NCI-H460 (cell line): ENCODE measurements around the gene LRP8. TPM values are rescaled to one million over a fixed set of nuclear protein-coding genes. Genes with fewer than 3 reads are reported as not detected.

ENCODE experiments used
- DNase-seq: peaks from one replicate; pipeline ENCODE4 v3.0.0-alpha.2; 2016; ENCODE audit warnings: low read depth; ENCODE audit errors: extremely low read depth
- total RNA-seq: library from RNA; depleted of rRNA; stranded (reverse); fragments of >200 nt; shearing (Covaris generic); gene quantifications from 2 replicates; pipeline ENCODE4 v1.2.3, GENCODE V29; 2014

The LRP8 gene
- total RNA-seq, 1 experiment from 2014 or later, result 73.1 TPM

DNA sequence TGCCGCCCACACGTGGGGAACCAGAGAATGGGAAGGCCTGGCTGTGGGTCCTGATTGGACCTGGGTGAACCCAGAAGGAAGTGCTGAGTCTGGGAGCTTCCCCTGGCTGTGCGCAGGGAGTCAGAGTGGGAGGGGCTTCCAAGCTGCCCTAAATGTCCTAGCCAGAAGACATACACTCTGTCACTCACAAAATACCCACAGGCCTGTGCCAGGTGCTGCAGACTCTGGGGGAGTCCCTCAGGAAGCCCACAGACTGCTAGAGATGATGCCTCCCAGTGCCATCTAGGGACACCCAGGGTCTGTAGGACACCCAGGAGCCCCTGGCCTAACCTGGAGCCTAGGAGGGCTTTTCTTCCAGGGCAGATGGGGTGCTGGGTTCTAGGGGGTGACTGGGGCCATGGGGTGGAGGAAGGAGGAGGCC lies 33.7 kb upstream of the LRP8 start:
- no peak for DNase-seq

GRCh38 chr1:53359934-53360276 lies 32.0 kb upstream of the LRP8 start:
- DNase-seq, result no peak

DNA sequence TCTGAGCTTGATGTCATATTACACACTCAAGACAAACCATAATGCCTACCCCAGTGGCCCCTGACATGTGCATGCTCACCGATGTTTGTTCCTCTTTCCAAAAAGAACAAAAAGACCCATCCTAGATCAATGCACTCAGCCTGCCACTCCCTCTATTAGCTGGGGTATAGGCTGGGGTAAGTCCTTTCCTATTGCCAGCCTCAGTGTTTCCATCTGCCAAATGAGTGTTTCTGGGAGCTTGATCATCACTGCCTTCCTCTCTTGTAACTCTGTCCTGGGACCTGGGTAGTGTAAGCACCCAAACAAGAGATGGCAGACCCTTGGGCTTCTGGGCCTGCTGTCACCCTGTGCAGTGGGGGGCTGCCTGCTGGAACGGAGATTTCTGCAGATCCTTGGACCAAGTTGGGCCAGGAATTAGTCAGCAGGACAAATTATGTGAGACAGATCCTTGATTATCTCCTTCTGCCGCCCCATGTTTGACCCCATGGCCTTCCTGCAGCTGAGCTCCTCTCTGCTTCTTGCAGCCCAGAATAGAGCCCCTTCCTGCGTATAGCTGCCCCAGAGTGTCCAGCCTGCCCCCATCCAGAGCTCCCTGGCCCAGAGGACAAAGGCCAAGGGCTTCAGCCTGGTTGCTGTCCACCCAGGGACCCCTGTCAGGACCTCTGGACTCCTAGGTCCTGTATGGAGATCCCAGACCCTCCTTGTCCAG lies 31.5 kb upstream of the LRP8 start:
- DNase-seq, result no peak

DNA sequence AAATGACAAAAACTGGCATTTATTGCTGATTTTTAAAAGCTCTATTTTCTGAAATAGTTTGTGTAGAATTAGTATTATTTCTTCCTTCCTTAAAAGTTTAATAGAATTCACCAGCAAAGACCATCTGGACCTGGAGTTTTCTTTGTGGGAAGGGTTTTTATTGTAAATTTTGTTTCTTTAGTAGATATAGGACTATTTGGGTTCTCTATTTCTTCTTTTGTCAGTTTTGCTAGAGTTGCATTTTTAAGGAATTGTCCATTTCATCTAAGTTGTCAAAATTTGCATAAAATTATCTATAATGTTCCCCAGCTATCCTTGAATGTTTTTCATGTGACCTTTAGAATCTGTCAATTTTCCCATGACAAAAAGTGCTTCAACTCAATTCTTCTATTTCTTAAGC lies 28.8 kb upstream of the LRP8 start:
- DNase-seq, result no peak

DNA sequence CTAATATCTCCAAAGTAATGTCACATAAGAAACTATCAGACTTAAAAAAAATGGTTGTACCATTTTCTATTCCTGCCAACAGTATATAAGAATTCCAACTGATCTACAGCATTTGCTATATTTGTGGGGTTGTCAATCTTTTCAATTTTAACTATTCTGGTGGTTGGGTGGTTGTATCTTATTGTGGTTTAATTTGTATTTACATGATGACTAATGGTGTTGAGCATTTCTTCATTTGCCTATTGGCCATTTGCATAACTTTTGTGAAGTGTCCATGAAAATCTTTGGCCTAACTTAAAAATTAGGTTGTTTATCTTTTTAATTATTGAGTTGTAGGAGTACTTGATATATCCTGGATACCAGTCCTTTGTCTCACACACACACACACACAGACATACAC lies 26.2 kb upstream of the LRP8 start:
- no peak for DNase-seq

DNA sequence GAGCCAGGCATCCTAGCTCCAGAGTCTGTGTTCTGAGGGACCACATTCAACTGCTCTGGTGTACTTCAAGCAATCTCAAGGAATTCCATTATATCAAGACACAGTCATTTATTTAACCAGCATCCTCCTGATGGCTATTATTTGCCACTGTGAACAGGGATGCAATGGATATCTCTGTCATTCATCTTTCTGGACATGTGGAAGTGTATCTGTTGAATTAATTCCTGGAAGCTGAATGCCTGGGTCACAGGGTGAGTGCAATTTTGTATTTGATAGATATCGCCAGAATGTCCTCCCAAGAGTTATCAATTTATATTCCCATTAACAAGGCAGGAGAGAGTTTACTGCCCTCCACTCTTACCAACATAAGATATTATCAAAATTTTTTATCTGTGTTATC lies 24.7 kb upstream of the LRP8 start:
- DNase-seq, result no peak

DNA sequence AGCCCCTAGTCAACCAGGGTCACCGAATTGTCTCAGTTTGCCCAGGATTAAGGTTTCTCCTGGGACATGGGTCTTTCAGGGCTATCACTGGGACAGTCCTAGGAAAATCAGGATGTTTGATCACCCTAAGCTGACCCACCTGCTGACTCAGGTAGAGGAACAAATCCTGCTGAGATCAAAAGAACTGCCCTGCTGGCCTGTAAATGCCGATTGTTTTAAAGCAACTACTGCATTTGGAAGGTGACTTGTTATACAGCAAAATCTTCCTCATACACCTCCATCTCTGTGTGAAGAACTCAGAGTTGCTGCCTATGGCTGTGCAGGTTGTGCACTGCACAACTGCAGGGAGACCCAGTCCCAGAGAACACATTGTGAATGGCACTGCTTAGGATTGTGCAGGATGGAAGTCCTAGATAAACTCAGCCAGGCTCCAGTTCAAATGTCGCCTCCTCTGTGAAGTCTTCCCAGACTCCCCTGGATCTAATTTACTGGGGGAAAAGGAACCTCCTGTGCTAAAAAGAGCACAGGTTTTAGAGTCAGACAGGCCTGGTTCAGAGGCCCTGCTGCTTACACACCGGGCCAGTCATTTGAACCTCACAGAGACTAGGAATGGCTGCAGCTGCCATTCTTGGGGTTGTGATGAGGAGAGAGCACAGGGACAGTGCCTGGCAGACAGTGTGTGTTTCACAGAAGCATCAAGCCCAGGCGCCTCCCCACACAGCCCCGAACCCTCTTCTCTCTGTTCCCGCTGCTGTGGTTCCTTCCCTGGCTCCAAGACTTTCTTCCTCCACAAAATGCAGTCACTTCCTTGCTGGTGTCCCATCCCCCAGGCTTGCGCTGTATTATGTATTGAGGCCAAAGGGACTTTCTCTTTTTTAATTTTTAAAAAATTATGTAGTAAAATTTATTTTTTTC lies 23.2 kb upstream of the LRP8 start:
- no peak for DNase-seq

DNA sequence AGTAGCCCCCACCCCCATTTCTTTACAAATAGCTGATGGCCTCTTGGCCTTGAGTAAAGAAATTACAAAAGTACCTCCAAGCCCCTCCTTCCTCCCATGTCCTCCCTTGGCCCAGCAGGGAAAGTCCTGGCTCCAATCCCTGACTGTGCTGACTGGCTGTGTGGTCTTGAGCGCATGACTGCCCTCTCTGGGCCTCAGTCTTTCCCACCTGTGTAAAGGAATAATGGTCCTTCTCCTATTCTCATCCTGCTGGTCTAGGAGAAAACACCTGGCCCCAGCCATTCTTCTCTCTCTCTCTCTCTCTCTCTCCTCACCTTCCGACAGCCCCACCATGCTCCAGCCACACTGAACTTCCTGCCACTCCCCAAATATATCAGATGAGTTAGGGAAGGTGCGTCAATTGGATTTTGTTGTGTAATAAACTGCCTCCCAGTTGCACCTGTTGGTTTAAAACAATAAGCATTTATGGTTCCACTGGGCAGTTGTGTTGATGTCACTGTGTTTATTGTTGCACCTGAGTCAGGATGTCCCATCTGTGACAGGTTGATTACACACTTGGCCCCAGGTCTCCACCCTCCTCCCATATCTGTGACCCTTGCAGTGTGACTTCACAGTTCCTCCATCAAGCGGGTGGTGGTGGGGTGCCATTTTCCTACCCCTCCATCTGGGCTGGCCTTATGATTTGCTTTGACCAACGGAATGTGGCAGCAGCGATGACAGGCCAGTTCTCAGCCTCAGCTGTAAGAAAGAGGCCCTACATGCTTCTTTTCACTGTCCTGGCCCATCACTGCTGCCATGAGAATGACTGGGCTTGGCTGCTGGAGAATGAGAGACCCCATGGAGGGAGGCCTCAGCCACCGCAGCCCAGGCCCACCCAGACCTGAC lies 22.3 kb upstream of the LRP8 start:
- DNase-seq, result no peak

GRCh38 chr1:53349369-53349835 lies 21.5 kb upstream of the LRP8 start:
- no peak for DNase-seq

DNA sequence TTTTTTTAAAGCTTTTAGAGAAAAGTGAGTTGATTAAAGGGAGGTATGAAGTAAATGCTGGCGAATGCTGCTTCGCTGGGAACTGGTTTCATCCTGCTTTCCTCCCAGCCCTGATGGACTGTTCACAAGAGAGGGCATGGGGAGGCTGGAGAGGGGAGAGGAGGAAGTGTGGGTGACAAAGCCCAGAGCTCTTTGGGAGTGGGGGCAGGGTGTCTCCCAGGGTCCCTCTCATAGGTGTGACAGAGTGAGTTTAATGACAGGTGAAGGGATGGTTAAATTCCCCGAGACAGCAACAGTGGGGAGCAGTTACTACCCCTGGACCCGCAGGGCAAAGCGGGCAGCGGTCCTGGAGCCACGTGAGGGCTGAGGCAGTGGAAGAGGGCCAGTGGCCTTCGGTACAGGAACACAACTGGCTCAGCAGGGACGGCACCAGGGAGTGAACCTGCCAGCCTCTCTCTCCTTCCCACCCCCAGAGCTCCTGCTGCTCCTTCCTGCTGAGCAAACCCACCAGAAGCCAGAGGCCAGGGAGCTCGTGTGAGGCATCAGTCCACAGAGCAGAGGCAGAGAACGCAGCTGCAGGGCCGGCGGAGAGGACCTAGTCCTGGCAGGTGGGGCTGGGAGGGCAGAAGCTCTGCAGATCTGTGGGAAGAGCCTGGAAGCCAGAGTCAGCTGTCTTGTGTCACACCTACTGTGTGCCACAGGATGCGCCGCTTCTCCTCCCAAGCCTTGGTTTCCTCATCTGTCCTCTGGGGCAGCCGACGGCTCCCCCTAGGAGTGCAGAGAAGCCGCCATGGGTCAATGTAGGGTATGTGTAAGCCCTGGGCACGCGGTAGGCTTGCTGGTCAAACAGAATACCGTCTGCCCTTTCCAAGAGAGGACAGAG lies 20.9 kb upstream of the LRP8 start:
- DNase-seq, result no peak

DNA sequence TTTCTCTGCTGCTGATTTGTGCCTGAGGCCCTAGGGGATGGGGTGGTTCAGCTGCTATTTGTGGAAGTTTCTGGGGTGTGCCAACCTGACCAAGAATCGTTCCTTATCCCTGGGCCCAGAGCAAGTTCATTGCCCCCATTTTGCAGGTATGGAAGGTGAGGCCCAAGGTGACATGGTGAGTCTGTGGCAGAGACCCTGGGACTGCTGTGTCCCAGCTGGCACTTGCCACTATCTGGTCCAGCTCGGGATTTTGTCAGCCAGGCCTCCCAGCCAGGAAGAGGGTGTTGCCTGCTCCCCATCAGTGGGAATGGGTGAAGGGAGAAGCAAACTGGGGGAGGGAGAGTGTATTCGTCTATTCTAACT lies 18.9 kb upstream of the LRP8 start:
- no peak for DNase-seq

DNA sequence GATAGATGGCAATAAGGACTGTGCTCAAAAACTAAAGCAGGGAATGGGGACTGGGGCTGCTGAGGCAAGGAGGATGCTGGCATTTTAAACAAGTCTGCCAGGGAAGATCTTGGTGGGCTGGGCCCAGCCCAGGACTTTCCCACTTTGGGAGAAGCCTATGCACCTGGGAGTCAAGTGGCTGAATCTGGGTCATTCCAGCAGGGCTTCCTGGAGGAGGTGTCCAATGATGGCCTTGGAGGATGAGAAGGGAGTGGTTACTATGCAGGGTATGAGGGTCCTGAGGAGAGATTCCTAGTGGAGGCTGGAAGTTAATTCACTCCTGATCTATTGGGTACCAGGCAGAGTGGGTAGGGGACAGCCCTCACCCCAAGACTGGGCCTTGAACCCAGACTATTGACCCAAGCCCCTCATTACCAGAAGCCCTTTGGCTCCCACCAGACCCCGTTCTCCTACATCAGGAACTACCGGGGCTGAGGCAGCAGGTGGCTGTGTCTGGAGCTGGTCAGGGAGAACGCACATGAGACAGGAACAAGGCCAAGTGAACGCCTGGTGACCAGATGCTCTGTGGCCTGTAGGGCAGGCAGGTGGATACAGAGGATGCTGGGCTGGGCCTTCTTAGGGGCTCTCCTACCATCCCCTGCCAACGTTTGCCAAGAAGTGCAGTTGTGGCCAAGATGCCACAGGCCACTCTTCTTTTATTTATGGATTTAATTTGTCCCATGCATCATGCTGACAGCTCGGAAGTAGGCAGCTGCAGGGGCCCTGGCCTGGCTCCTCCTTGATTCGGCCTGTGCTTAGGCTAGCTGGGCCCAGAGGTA lies 18.3 kb upstream of the LRP8 start:
- no peak for DNase-seq

- DNase-seq, result no peak
Measured at GRCh38 chr1:53344921-53345838, 17.3 kb upstream of the LRP8 start.

DNA sequence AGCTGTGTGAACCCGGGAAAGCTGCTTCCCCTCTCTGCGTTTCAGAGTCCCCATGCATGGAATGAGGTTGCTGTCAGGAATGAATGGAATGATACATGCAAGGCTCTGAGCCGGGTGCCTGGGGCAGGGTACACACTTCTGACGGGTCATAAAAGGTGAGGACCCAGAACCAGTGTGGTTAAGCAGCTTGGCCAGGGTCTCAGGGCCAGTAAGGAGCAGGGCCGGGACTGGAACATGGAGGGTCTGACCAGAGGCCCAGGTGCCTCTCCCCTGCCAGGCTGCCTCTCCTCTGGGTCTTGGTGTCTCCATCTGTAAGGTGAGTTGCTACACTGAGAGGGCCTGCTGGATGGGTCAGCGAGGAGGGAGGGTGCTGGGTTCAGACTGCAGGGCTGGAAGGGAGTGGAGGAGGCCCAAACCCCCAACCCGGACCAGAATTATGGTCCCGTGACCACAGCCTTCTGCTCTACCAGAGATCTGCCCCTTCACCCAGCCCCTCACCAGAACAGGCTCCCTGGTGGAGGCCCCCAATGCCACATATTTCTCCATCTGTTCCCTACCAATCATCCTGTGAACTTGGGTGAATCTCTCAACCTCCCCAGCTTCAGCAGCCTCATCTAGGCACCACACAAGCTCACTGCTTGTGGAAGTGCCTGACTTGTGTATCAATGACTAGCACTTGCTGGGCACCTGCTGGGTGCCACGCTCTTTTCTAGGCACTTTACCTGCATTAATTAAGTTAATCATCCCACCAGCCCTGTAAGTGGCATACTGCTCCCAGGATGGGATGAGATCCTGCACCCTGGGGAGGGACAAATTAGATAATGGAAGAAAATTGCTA lies 16.2 kb upstream of the LRP8 start:
- no peak for DNase-seq

DNA sequence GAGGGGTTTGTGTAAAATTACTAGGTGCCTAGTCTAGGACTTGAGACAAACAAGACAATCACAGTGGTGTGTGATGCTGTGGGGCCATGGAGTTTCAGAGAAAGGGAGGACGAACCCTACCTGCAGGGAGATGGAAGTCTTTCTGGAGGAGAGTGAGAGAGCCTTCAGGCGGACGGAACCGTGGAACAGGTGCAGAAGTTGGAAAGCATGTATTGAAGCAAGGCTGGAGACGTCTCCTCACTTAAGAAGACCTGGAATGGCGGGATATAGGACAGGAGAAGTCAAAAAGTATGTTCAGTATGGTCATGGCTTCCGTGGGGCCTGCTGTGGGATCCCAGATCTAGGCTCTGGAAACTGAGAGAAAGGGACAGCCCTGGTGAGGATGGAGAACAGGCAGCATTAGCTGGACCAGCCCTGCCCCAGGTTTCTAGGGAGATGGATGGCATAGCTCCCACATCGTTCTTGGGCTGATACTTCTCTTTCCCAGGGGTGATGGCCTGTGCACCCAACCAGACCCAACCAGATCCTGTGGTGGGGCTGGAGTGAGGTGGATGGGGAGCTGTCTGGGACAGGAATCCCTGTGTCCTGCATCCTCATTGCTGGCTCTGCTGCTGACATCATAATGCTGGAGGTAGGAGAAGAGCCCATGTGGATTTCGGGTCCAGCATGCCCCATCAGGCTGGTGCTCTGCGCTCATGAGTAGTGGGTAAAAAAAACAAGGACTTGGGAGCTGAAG lies 15.0 kb upstream of the LRP8 start:
- DNase-seq, result no peak

- DNase-seq, result no peak
Measured at GRCh38 chr1:53341961-53342707, 14.3 kb upstream of the LRP8 start.
